ENCODE results near the gene PBX3.

- no peak for TF ChIP-seq CTCF (conservative IDR thresholded peaks at IDR 0.05 in 1 of 2, IDR thresholded peaks at IDR 0.05 in 1 of 2; ENCODE audit: low read depth in 1 of 2, low read length in 2 of 2)
- TF ChIP-seq EZH2 (IDR thresholded peaks at IDR 0.05; ENCODE audit: low read length, missing control alignments), result no peak
Measured at GRCh38 chr9:125966959-125967711, 220.0 kb downstream of the PBX3 start.
